ENCODE data around the gene RBM17.

RBM17 gene

DNA sequence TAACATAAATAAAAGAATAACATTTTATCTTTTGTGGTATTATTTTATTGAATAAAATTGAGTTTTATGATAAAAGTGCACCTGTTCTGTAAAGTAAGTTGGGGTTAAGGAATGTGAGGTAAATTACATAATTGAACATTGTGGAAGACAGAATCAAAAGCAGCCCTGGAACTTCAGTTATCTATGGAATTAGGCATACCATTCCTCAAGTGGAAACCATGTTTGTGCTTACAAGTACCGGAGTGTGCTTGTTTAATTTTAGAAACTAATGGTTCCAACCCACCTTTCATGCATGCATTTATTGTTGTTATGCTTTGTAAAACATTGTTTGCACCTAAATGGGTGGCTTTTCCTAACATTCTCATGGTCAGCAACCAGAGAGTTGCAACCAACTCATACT lies 28.0 kb downstream of the RBM17 start:
- H3K27ac ChIP-seq (replicated peaks; ENCODE audit: low read length), result no peak overlapping the region
- H3K27me3 ChIP-seq (ENCODE audit: control insufficient read depth in 3 of 3, insufficient read depth in 3 of 3, low read depth in 1 of 3, low read length in 3 of 3), result no peaks in the 10 kb centered on the region
- H2BK120ac ChIP-seq (ENCODE audit: low read depth, low read length), result no peak overlapping the region
- no peak overlapping the region for H3K18ac ChIP-seq (ENCODE audit: low read length)
- no peak overlapping the region for H3K9ac ChIP-seq (ENCODE audit: low read depth, low read length, poor library complexity)
- no peak overlapping the region for H2BK5ac ChIP-seq (ENCODE audit: low read length)
- DNase-seq (ENCODE audit: low spot score), result no peak
- no peak overlapping the region for H3K4ac ChIP-seq (ENCODE audit: low read length)
- WGBS, 2 donors (ENCODE audit: extremely low coverage in 2 of 2, insufficient read length in 2 of 2, insufficient replicate concordance in 1 of 2), result no CpG with 5 or more reads among the region's 1 CpG
- H3K4me3 ChIP-seq (ENCODE audit: low read length in 2 of 2), result no peak overlapping the region
- H3K14ac ChIP-seq (ENCODE audit: low read length), result no peak overlapping the region
- peaks cover 0 to 2% of the 10 kb centered on the region in 2 donors for H3K4me1 ChIP-seq (ENCODE audit: control insufficient read depth in 2 of 2, insufficient read depth in 1 of 2, low read depth in 1 of 2, low read length in 2 of 2)
- H2AK5ac ChIP-seq (ENCODE audit: low read depth, low read length), result no peak overlapping the region
- no peak overlapping the region for H3K23ac ChIP-seq (ENCODE audit: low read depth, low read length, poor library complexity)
- H2BK12ac ChIP-seq (ENCODE audit: low read length), result no peak overlapping the region
- H3K36me3 ChIP-seq (replicated peaks in 1 of 2; ENCODE audit: control insufficient read depth in 2 of 2, insufficient read depth in 2 of 2, low read length in 2 of 2), result peaks cover 25 to 55% of the 10 kb centered on the region in 2 donors
- H2BK15ac ChIP-seq (ENCODE audit: low read length), result no peak overlapping the region
- H2AFZ ChIP-seq (ENCODE audit: low read length), result no peak overlapping the region
- H3K9me3 ChIP-seq (replicated peaks in 1 of 2; ENCODE audit: control insufficient read depth in 2 of 2, insufficient read depth in 1 of 2, low read depth in 1 of 2, low read length in 2 of 2), result no peaks in the 10 kb centered on the region
- H4K8ac ChIP-seq (ENCODE audit: low read depth, low read length), result no peak overlapping the region
- H4K91ac ChIP-seq (ENCODE audit: low read depth, low read length, poor library complexity), result no peak overlapping the region
- peaks cover 3% of the 10 kb centered on the region for H3K79me1 ChIP-seq (ENCODE audit: low read depth, low read length)
- H3K4me2 ChIP-seq (ENCODE audit: insufficient read depth, low read length, poor library complexity, severe bottlenecking), result no peak overlapping the region

DNA sequence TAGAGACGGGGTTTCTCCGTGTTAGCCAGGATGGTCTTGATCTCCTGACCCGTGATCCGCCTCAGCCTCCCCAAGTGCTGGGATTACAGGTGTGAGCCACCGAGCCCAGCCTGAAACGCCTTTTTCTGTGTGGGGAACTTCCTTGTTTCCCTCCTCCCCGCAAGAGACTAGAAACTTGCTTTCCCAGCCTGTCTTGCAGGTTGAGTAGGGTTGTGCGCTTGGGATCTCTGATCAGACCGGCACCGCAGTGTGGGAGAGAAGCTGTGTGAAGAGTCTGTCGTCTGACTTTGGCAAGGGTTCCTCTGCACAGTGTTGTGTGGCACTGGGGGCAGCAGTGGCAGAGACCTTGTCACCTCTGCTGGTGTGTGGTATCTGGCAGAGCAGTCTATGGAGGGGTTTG lies 28.9 kb downstream of the RBM17 start:
- Histone ChIP-seq H2BK5ac (ENCODE audit: low read length) (no peak overlapping the region), H3K27ac (replicated peaks; ENCODE audit: low read length) (no peak overlapping the region), H3K4ac (ENCODE audit: low read length) (no peak overlapping the region), H3K79me1 (ENCODE audit: low read depth, low read length) (no peaks in the 10 kb centered on the region), H3K36me3 (replicated peaks in 1 of 2; ENCODE audit: control insufficient read depth in 2 of 2, insufficient read depth in 2 of 2, low read length in 2 of 2) (peaks cover 17 to 46% of the 10 kb centered on the region in 2 donors), H3K4me3 (ENCODE audit: low read length in 2 of 2) (no peak overlapping the region), H3K9ac (ENCODE audit: low read depth, low read length, poor library complexity) (no peak overlapping the region), H2BK120ac (ENCODE audit: low read depth, low read length) (no peak overlapping the region), H3K4me1 (ENCODE audit: control insufficient read depth in 2 of 2, insufficient read depth in 1 of 2, low read depth in 1 of 2, low read length in 2 of 2) (peaks cover 0 to 2% of the 10 kb centered on the region in 2 donors), H3K9me3 (replicated peaks in 1 of 2; ENCODE audit: control insufficient read depth in 2 of 2, insufficient read depth in 1 of 2, low read depth in 1 of 2, low read length in 2 of 2) (no peaks in the 10 kb centered on the region), H3K27me3 (ENCODE audit: control insufficient read depth in 3 of 3, insufficient read depth in 3 of 3, low read depth in 1 of 3, low read length in 3 of 3) (no peaks in the 10 kb centered on the region), H2AK5ac (ENCODE audit: low read depth, low read length) (no peak overlapping the region), H2BK12ac (ENCODE audit: low read length) (no peak overlapping the region), H3K18ac (ENCODE audit: low read length) (no peak overlapping the region), H4K91ac (ENCODE audit: low read depth, low read length, poor library complexity) (no peak overlapping the region), H4K8ac (ENCODE audit: low read depth, low read length) (no peak overlapping the region), H3K23ac (ENCODE audit: low read depth, low read length, poor library complexity) (no peak overlapping the region), H2AFZ (ENCODE audit: low read length) (no peak overlapping the region), H3K4me2 (ENCODE audit: insufficient read depth, low read length, poor library complexity, severe bottlenecking) (no peak overlapping the region), H3K14ac (ENCODE audit: low read length) (no peak overlapping the region), H2BK15ac (ENCODE audit: low read length) (no peak overlapping the region)
- WGBS, 2 donors (ENCODE audit: extremely low coverage in 2 of 2, insufficient read length in 2 of 2, insufficient replicate concordance in 1 of 2), result no CpG with 5 or more reads among the region's 11 CpGs
- DNase-seq (ENCODE audit: low spot score), result no peak

DNA sequence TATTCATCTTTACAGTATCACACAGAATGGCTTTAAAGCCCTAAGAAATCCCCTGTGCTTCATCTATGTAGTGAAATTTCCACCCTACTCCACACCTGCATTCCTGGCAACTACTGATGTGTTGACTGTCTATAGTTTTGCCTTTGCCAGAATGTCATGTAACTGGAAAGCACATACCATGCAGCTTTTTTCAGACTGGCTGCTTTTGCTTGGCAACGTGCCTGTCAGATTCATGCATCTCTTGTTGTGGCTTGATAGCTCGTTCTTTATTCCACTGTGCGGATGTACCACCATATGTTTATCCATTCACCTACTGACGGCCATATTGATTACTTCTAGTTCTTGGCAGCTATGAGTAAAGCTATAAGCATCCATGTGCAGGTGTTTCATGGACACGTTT lies 30.6 kb downstream of the RBM17 start:
- Histone ChIP-seq H4K91ac (ENCODE audit: low read depth, low read length, poor library complexity) (no peak overlapping the region), H3K36me3 (replicated peaks in 1 of 2; ENCODE audit: control insufficient read depth in 2 of 2, insufficient read depth in 2 of 2, low read length in 2 of 2) (peaks cover 7 to 29% of the 10 kb centered on the region in 2 donors), H2AK5ac (ENCODE audit: low read depth, low read length) (no peak overlapping the region), H2BK5ac (ENCODE audit: low read length) (no peak overlapping the region), H3K18ac (ENCODE audit: low read length) (no peak overlapping the region), H2BK12ac (ENCODE audit: low read length) (no peak overlapping the region), H3K9ac (ENCODE audit: low read depth, low read length, poor library complexity) (no peak overlapping the region), H3K4me1 (ENCODE audit: control insufficient read depth in 2 of 2, insufficient read depth in 1 of 2, low read depth in 1 of 2, low read length in 2 of 2) (peaks cover 0 to 2% of the 10 kb centered on the region in 2 donors), H3K4ac (ENCODE audit: low read length) (no peak overlapping the region), H3K14ac (ENCODE audit: low read length) (no peak overlapping the region), H3K27me3 (ENCODE audit: control insufficient read depth in 3 of 3, insufficient read depth in 3 of 3, low read depth in 1 of 3, low read length in 3 of 3) (no peaks in the 10 kb centered on the region), H2BK15ac (ENCODE audit: low read length) (no peak overlapping the region), H3K4me3 (ENCODE audit: low read length in 2 of 2) (no peak overlapping the region), H2AFZ (ENCODE audit: low read length) (no peak overlapping the region), H3K27ac (replicated peaks; ENCODE audit: low read length) (no peak overlapping the region), H3K4me2 (ENCODE audit: insufficient read depth, low read length, poor library complexity, severe bottlenecking) (no peak overlapping the region), H4K8ac (ENCODE audit: low read depth, low read length) (no peak overlapping the region), H3K9me3 (replicated peaks in 1 of 2; ENCODE audit: control insufficient read depth in 2 of 2, insufficient read depth in 1 of 2, low read depth in 1 of 2, low read length in 2 of 2) (no peaks in the 10 kb centered on the region), H2BK120ac (ENCODE audit: low read depth, low read length) (no peak overlapping the region), H3K79me1 (ENCODE audit: low read depth, low read length) (no peaks in the 10 kb centered on the region), H3K23ac (ENCODE audit: low read depth, low read length, poor library complexity) (no peak overlapping the region)
- DNase-seq (ENCODE audit: low spot score), result no peak
- no CpG with 5 or more reads among the region's 5 CpGs for WGBS, 2 donors (ENCODE audit: extremely low coverage in 2 of 2, insufficient read length in 2 of 2, insufficient replicate concordance in 1 of 2)

DNA sequence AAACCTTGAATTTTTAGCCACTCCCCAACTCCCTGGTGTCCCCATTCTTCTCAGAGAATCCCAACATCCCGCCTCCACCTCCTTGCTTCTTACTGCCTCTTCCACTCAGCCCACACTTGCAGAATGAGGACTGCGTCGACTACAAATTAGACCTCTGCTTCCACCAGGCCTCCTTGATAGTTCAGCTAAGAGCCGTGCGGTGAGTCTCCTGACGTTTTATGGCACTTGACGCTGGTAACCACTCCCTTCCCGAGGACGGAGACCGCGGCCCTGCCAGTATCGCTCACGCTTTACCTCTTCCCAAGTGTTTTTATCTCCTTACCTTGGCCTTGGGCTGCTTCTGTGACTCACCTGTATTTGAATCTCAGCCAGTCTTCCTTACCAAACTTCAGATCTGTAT lies 31.1 kb downstream of the RBM17 start:
- no peak overlapping the region for H2AK5ac ChIP-seq (ENCODE audit: low read depth, low read length)
- H3K27me3 ChIP-seq (ENCODE audit: control insufficient read depth in 3 of 3, insufficient read depth in 3 of 3, low read depth in 1 of 3, low read length in 3 of 3), result no peaks in the 10 kb centered on the region
- no peak overlapping the region for H3K4ac ChIP-seq (ENCODE audit: low read length)
- no peak overlapping the region for H3K23ac ChIP-seq (ENCODE audit: low read depth, low read length, poor library complexity)
- H3K4me1 ChIP-seq (ENCODE audit: control insufficient read depth in 2 of 2, insufficient read depth in 1 of 2, low read depth in 1 of 2, low read length in 2 of 2), result peaks cover 0 to 2% of the 10 kb centered on the region in 2 donors
- no CpG with 5 or more reads among the region's 13 CpGs for WGBS, 2 donors (ENCODE audit: extremely low coverage in 2 of 2, insufficient read length in 2 of 2, insufficient replicate concordance in 1 of 2)
- H2BK15ac ChIP-seq (ENCODE audit: low read length), result no peak overlapping the region
- peaks cover 3 to 23% of the 10 kb centered on the region in 2 donors for H3K36me3 ChIP-seq (replicated peaks in 1 of 2; ENCODE audit: control insufficient read depth in 2 of 2, insufficient read depth in 2 of 2, low read length in 2 of 2)
- no peak overlapping the region for H3K27ac ChIP-seq (replicated peaks; ENCODE audit: low read length)
- no peak for DNase-seq (ENCODE audit: low spot score)
- H3K79me1 ChIP-seq (ENCODE audit: low read depth, low read length), result no peaks in the 10 kb centered on the region
- no peak overlapping the region for H4K91ac ChIP-seq (ENCODE audit: low read depth, low read length, poor library complexity)
- no peak overlapping the region for H3K14ac ChIP-seq (ENCODE audit: low read length)
- H2BK5ac ChIP-seq (ENCODE audit: low read length), result no peak overlapping the region
- H3K9me3 ChIP-seq (replicated peaks in 1 of 2; ENCODE audit: control insufficient read depth in 2 of 2, insufficient read depth in 1 of 2, low read depth in 1 of 2, low read length in 2 of 2), result no peaks in the 10 kb centered on the region
- no peak overlapping the region for H3K4me3 ChIP-seq (ENCODE audit: low read length in 2 of 2)
- H4K8ac ChIP-seq (ENCODE audit: low read depth, low read length), result no peak overlapping the region
- H3K4me2 ChIP-seq (ENCODE audit: insufficient read depth, low read length, poor library complexity, severe bottlenecking), result no peak overlapping the region
- H2AFZ ChIP-seq (ENCODE audit: low read length), result no peak overlapping the region
- no peak overlapping the region for H3K9ac ChIP-seq (ENCODE audit: low read depth, low read length, poor library complexity)
- no peak overlapping the region for H2BK120ac ChIP-seq (ENCODE audit: low read depth, low read length)
- no peak overlapping the region for H2BK12ac ChIP-seq (ENCODE audit: low read length)
- no peak overlapping the region for H3K18ac ChIP-seq (ENCODE audit: low read length)

All from neuronal stem cell (in vitro differentiated cells).